ENCODE results near the gene HBP1. TPM values are rescaled to one million over a fixed set of nuclear protein-coding genes. Genes with fewer than 3 reads are reported as not detected.

HBP1 gene
- total and polyA plus RNA-seq, 2 donors (not counting 1 experiment from before 2014, with no cell fraction given): 47.2 to 127 TPM

DNA sequence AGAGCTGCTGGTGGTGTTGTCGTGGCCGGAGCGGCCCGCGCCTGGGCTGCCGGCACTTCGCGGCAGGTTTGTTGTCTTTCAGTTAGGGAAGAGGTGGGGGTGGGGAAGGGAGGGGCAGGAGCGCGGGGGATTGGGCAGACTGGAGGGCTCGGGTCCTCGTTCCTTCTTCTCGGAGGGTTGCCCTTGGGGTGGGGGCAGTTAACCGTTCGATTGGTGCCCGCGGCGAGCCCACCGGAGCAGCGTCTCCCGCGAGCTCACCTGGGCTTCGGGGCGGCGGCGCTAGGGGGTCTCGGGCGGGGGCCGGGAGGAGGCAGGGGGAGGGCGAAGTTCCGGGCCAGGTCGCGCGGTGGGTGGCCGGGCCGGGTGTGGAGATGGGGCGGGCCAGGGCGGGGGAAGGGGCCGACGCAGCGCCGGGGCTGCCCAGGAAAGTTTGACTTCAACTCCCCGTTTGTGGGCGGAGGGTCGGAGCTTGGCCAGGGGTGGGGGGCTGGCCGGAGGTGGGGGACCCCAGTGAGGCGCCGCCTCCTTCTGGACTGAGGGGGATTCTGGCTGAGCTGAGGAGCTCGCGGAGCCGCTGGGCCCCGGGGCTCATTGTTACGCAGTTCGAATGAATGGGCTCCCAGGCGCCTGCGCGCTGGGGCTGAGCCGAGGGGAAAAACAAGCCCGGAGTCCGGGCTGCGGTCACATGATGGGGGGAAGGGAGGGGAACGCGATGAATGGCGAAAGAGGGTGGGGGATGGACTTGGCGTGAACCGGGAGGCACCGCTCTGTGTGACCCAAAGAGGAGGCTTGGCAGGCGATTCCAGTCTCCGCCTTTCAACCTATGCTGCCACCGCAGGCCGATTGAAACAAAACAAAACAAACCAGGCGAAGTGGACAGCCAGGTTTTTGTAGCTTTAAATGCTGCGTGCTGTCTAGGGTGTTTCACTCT is 582 bp downstream of the HBP1 start:
- peak overlapping the region; percentile 57 for H2AFZ ChIP-seq (ENCODE audit: insufficient read depth, low read depth, low read length, poor library complexity, severe bottlenecking)
- peaks cover 47% of the 10 kb centered on the region for H3K4me1 Mint-ChIP-seq
- WGBS (ENCODE audit: insufficient coverage): under 1% methylated on average over 68 of the region's 73 CpGs

More for the DNA sequence above, 582 bp downstream of the HBP1 start:
- TF ChIP-seq EZH2 (IDR thresholded peaks at IDR 0.05; ENCODE audit: borderline replicate concordance, insufficient read depth, low read depth, low read length, poor library complexity, severe bottlenecking): no peak
- TF ChIP-seq, protein P1, sequence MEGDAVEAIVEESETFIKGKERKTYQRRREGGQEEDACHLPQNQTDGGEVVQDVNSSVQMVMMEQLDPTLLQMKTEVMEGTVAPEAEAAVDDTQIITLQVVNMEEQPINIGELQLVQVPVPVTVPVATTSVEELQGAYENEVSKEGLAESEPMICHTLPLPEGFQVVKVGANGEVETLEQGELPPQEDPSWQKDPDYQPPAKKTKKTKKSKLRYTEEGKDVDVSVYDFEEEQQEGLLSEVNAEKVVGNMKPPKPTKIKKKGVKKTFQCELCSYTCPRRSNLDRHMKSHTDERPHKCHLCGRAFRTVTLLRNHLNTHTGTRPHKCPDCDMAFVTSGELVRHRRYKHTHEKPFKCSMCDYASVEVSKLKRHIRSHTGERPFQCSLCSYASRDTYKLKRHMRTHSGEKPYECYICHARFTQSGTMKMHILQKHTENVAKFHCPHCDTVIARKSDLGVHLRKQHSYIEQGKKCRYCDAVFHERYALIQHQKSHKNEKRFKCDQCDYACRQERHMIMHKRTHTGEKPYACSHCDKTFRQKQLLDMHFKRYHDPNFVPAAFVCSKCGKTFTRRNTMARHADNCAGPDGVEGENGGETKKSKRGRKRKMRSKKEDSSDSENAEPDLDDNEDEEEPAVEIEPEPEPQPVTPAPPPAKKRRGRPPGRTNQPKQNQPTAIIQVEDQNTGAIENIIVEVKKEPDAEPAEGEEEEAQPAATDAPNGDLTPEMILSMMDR (IDR thresholded peaks at IDR 0.05): no peak
- peaks cover 45% of the 10 kb centered on the region for H4K20me1 ChIP-seq (ENCODE audit: control insufficient read depth, insufficient read depth, low read length, poor library complexity, severe bottlenecking)
- H3K4me3 ChIP-seq (ENCODE audit: control extremely low read depth in 1 of 5, extremely low read depth in 1 of 5, insufficient read depth in 1 of 5, low read depth in 2 of 5, low read length in 4 of 5): peak overlapping the region; percentile 87 to 97 (median 94)
- H3K27ac ChIP-seq (ENCODE audit: low read length in 2 of 2): peak overlapping the region; percentile 98 to 99
- H3K9me3 ChIP-seq (ENCODE audit: control extremely low read depth in 1 of 3, control insufficient read depth in 2 of 3, insufficient read depth in 1 of 3, low read length in 2 of 3): no peaks in the 10 kb centered on the region
- Mint-ChIP-seq H3K9me3 (ENCODE audit: insufficient read depth) (no peaks in the 10 kb centered on the region), H3K27ac (peak overlapping the region; percentile 100), H3K27me3 (peaks cover 9% of the 10 kb centered on the region), H3K4me3 (peak overlapping the region; percentile 94)
- peak overlapping the region; percentile 100 for H3K9ac ChIP-seq (ENCODE audit: low read length)
- peak; percentile 93 for DNase-seq
- peaks cover 6 to 8% of the 10 kb centered on the region in 2 experiments for H3K36me3 ChIP-seq (replicated peaks in 1 of 2; ENCODE audit: control extremely low read depth in 1 of 2, control insufficient read depth in 1 of 2, extremely low read depth in 1 of 2, insufficient read depth in 2 of 2, low read length in 1 of 2)
- CTCF ChIA-PET: interaction anchor here (1.1 to 7.6 kb wide), 8 partner anchors 12 to 574 kb away, joined by 3 to 108 read pairs (median 7); partner anchors contain the start of genes CBLL1, CCDC71L and PIK3CG
- H3K4me1 ChIP-seq (ENCODE audit: control insufficient read depth in 2 of 2, insufficient read depth in 2 of 2, low read length in 2 of 2): peaks cover 30 to 46% of the 10 kb centered on the region in 2 donors
- H3K79me2 ChIP-seq (ENCODE audit: control insufficient read depth, insufficient read depth, low read length): peaks cover 54% of the 10 kb centered on the region
- no peaks in the 10 kb centered on the region for H3K27me3 ChIP-seq (replicated peaks in 1 of 4; ENCODE audit: control extremely low read depth in 1 of 4, control insufficient read depth in 3 of 4, insufficient read depth in 4 of 4, low read length in 3 of 4)
- POLR2A ChIA-PET: interaction anchor here (0.5 to 2.5 kb wide), 20 partner anchors 11 to 1357 kb away, joined by 3 to 38 read pairs (median 6); partner anchors contain the start of genes CBLL1, COG5, DUS4L and NAMPT
- peak; percentile 15 for ATAC-seq (ENCODE audit: low read depth)
- peak overlapping the region; percentile 88 for H3K4me2 ChIP-seq (replicated peaks; ENCODE audit: low read depth, low read length, poor library complexity, severe bottlenecking)
- intact Hi-C loops (cut with micrococcal nuclease): loop anchor here (2.0 to 10.0 kb wide), 8 partner anchors 395 to 1637 kb away; partner anchors contain the start of genes BCAP29, CCDC71L, COG5 and DLD

Measured in B cell (primary cell).